Dermis blood vessel endothelial cell (primary cell): ENCODE measurements around the gene CD55. TPM values are rescaled to one million over a fixed set of nuclear protein-coding genes. Genes with fewer than 3 reads are reported as not detected.

ENCODE experiments used
- DNase-seq: peaks from one replicate; pipeline ENCODE4 v3.0.0; 2010
- total RNA-seq: library from RNA; depleted of rRNA; stranded (reverse); fragments of >200 nt; gene quantifications from 2 replicates; pipeline ENCODE4 v1.2.3, GENCODE V29; 2014

CD55 gene
- total RNA-seq, 1 donor from 2014 or later = 87.5 TPM

DNA sequence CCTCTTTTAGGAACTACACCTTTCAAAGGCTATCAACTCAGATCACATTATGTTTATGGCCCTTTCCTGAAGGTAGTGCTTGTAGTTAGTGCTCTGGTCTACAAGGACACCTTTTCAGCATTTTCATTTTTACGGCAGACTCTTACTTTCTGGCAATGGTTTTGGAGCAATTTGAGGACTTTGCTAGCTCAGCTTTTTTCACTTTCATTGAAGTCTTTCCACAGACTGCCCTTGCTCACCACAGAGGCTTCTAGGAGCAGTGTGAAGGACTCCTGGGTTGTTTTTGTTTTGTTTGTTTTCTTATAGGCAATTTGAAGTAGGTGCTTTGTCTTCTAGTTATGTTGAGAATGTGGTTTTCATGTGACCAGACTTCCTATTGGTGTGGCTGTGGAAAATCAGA is 43.1 kb downstream of the CD55 start:
- DNase-seq = no peak

DNA sequence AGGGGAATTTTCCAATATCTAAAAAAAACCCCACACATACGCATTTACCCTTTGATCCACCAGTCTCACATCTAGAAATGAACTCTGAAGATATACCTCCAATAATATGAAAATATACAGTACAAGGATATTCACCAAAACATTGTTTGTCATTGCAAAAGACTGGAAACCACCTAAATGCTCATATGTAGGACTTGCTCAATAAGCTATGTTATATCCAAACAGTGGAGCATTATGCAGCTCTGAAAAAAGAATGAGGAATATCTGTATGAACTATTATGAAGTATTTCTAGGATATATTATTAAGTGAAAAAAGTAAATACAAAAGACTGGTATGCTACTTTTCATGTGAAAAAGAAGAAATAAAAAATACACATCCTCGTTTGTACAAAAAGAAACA is 43.6 kb downstream of the CD55 start:
- no peak for DNase-seq

DNA sequence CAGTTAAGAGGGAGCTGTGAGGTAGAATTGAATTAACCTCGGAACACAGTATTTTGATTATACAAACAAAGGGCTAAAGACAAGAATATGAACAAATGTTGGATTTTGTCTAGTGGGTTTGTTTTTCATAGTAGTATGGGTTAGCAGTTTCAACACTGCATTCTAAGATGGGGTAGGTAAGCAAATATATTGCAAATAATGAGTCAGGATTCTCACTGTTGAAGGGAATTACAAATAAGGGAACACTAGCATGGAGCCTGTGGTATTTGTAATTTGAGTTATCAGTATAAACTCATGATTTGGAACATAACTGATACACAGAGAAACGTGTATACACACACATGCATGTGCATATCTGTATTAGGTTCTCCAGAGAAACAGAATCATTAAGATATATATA is 44.5 kb downstream of the CD55 start:
- DNase-seq = no peak

DNA sequence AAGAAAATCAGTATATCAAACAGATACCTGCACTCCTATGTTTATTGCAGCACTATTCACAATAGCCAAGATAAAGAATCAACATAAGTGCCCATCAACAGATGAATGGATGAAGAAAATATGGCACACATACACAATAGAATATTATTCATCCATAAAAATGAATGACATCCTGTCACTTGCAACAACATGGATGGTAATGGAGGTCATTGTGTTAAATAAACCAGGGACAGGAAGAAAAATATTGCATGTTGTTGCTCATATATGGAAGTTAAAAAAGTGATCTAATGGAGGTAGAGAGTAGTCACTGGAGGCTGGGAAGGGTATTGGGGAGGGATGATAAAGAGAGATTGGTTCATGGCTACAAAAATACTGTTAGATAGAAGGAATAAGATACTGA is 67.2 kb downstream of the CD55 start:
- DNase-seq = no peak

DNA sequence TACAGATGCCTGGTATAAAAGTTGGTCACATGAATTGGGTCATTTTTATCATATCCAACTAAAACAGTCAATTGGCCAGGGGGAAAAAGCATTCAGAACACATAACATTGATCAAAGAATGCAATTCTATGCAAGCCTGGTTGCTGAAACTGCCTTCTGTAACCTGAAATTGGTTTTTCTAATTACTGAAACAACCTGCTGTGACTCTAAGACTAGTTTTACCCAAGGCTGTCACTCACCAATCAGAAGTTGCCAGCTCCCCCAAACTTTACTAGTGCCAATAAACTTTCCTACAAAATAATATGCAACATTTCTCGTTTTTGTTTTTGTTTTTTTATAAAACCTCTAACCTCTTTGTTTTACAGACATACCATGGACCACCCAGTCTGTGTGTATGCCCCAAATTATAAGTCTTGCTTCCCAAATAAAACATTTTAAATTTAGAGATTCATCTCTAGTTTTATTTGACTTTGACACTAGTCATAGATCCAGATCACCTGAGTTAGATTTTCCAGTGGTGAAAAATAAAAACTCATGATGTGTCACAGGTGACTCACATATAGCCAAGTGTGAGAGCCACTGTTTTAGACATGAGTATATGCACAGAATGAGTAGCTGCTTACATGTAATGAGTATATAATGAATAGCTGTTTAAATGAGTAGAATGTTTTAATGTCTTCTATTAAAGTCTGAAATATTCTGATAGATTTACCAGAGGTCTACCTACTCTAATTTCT is 68.4 kb downstream of the CD55 start:
- DNase-seq = peak; percentile 37

DNA sequence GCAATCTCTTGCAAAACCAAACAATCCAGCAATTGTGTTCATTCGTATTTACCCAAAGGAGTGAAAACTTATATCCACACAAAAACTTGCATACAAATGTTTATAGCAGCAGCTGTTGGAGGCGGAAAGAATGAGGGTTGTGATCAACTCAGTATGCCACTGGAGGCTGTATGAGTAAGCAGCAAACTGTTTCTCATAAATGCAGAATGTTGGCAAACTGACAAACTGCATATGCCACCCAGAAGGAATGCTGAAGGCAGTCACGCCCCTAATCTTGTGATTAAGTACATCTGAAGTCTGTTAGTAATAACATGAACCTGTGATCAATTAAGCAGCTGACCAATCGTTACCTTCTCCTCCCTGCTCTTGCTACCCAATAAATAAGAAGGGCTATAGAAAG is 72.1 kb downstream of the CD55 start:
- peak; percentile 90 for DNase-seq

DNA sequence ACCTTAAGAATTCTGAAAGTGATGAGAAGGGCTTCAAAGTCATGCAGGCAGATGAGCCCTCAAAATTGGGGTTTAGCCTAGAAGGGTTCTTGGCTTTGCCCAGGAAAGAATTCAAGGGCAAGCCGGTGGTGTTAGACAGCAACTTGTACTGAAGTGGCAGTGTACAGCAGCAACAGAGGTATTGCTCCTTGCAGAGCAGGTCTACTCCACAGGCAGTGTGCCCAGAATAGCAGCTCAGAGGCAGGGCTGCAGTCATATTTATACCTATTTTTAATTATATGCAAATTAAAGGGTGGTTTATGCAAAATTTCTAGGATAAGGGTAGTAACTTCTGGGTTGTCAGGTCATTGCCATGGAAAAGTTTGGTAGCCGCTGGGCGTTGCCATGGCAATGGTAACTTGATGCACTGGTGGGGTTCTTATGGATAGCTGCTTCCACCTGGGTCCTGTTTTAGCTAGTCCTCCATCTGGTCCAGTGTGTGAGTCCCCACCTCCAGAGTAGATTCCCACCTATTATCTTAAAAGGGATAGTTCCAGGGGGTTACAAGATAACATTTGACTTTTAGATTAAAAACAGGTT is 74.8 kb downstream of the CD55 start:
- DNase-seq = no peak

DNA sequence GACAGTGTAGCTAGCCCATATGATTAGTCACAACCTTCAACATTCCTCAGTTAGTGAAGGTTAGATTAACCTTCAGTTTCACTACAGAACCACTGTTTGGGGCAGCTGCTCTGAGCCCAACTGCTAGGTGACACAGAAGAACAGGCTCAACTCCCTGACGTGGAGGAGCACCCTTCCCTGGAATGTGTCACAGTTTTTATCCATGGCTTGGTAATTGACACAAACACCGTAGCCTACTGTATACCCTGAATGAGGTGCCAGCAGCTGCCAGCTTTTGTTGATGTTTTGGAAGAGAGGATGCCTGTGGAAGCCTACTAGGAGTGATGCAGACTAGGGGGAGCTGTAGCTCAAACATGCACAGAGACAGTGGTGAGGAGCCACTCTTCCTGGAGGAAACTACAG is 76.0 kb downstream of the CD55 start:
- no peak for DNase-seq

DNA sequence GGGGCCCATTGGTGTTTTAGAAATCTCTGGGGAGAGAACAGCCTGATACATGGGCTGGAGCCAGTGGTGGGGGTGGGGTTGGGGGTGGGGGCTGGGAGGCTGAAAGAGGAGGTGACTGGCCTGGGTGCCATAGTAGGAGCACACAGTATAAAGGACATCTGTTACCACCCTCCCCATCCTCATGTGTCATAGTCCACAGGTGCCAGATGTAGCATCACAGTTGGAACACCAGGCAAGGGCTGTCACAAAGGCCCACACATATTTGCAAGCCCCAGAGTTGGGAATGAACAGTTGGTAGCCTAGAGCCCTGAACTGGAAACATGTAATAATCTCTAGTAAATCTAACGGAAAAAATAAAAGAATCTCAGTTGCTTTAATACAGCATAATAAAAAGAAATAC is 77.5 kb downstream of the CD55 start:
- no peak for DNase-seq

DNA sequence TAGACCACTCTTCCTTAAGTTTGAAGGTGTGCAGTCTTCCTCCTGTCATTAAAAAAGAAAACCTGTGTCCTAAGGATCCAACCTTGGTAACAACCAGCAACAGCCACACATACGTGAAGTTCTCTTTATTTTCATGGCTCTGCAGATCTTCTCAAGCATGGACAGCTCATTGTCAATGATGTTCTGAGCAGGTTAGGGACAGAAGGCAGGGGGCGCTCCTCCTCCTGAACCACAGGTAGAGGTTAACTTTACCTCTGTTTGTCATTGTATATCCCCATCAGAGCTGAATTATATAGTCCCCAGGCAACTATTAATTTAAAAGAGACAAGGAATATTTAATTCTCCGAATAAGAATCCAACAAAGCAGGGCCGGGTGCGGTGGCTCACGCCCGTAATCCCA is 80.1 kb downstream of the CD55 start:
- no peak for DNase-seq

DNA sequence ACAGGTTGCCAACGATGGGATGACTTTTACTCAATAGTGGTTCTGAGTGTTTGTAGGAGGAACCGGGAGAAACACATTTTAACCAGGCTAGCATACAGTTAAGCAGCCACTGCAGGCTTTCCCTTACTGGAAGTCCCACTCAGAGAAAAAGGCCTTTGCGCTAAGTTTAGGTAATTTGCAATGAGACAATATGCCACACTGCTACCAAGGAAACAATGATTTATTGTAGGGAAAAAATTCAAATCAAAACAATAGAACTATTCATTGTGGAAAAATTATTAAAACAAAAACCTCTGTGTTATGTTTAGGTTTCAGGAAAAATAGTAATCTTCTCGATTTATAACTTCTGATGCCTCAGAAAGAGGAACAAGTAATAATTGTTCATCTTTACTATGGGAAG is 81.3 kb downstream of the CD55 start:
- peak; percentile 69 for DNase-seq

DNA sequence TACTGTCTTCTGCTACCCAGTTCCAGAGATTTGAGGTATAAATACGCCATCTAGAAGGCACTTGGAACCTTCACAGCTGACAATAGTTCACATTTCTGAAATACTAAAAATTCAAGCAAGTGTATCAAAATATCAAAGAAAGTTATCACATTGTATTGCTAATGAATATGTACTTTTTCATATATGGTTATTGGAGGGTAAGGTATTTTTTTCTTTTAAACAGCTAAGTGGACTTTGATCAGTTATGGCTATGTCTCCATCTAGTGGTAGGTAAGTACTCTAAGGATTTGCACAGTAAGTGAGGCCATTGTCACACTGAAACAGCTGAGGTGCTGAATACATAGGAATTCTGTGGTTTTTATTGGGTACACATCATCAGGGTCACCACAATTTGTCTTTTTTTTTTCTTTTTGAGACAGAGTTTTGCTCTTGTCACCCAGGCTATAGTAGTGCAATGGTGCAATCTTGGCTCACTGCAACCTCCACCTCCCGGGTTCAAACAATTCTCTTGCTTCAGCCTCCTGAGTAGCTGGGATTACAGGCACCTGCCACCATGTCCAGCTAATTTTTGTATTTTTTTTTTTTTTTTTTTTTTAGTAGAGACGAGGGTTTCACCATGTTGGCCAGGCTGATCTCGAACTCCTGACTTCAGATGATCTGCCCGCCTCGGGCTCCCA is 83.5 kb downstream of the CD55 start:
- DNase-seq = peak; percentile 86

DNA sequence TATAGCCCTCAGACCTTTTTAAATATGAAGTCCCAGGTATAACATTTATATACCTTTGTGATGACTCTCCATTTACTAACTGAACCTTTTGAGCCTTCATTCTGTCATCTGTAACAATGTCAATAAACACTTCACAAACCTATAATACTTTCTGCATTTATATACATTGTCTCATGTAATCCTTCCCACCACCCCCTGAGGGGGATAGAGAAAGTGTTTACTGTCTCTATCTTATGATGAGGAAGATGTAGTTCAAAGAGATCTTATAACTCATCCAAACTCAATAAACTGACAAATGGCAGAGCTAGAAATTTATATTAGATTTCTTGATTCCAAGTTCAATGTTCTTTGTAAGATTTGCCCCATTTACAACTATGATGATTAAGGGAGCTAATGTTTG is 84.3 kb downstream of the CD55 start:
- DNase-seq = no peak

DNA sequence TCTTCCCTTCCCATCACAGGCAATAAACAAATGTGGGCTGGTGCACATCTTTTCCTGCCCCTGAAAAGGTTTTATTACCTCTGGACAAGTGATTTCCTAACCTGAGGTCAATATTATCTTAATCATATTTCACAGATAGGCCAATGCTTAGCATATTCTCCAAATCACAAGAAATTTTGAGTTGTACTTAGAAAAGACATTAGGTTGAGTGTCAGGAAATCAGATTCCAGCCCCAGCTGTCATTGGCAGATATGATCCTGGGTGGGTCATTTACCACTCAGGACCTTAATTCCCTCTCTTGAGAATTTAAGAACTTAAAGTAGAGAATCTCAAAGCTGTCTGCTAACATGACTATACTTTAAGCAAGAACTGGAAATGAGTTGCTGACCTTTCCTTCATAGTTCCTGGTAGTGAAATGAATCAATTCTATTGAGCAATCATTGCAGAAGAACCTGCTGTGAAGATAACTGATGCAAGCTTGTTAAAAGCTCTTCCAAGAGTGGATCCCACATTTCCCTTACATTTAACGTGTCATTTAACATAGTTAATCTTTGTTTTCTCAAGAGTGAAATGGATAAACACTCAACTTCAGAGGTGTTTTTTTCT is 86.3 kb downstream of the CD55 start:
- no peak for DNase-seq

Other genes starting within 250 kb of the CD55 start
- gene C4BPB, start 232.8 kb upstream of the CD55 start, total RNA-seq = 0.34 TPM in 1 of 2 replicates, not detected in the other
- under 0.01 TPM in 1 of 2 replicates, not detected in the other for gene C4BPA, start 217.4 kb upstream of the CD55 start, total RNA-seq
- gene CR2, start 132.7 kb downstream of the CD55 start, total RNA-seq = not detected in 2 replicates
- not detected in 2 replicates for gene CR1, start 174.5 kb downstream of the CD55 start, total RNA-seq